H1 (cell line): ENCODE measurements around the gene RING1. TPM values are rescaled to one million over a fixed set of nuclear protein-coding genes. Genes with fewer than 3 reads are reported as not detected.

ENCODE experiments used
- CTCF ChIA-PET: fragments of 300-600 bp; sonication (Branson Sonifier 250); formaldehyde crosslinking; loops from one replicate; lab custom pipeline; 2021; ENCODE audit not compliant: partially characterized antibody; lab: Charles Lee
- POLR2A ChIA-PET: fragments of 300-600 bp; sonication (Branson Sonifier 250); formaldehyde crosslinking; loops from one replicate; lab custom pipeline; 2021; ENCODE audit warnings: inconsistent platforms; ENCODE audit not compliant: partially characterized antibody; lab: Charles Lee
- DNase-seq, 2 experiments: peaks; one replicate each; pipeline versions ENCODE4 v3.0.0 to v3.0.0-alpha.2; 2010 to 2022; ENCODE audit warnings: low spot score in 2 of 2, low read depth in 1 of 2, mixed read lengths in 1 of 2
- FAIRE-seq: peaks from 2 replicates; lab custom pipeline; 2011; peaks lifted over from hg19 to GRCh38; lab: Jason Lieb, UNC
- H2AFZ ChIP-seq: 2 replicates; pipeline ENCODE4 v1.8.1; 2012; ENCODE audit warnings: low read length, inconsistent platforms
- H2AK5ac ChIP-seq: 2 replicates; pipeline ENCODE4 v1.6.1; 2013; ENCODE audit warnings: low read depth, low read length
- H2BK120ac ChIP-seq: replicated peaks from 2 replicates; pipeline ENCODE3; 2013; ENCODE audit warnings: low read depth, low read length, inconsistent platforms
- H2BK12ac ChIP-seq: 2 replicates; pipeline ENCODE4 v1.6.1; 2013; ENCODE audit warnings: low read depth, low read length
- H2BK15ac ChIP-seq: 2 replicates; pipeline ENCODE4 v1.6.1; 2013; ENCODE audit warnings: low read length
- H2BK20ac ChIP-seq: 2 replicates; pipeline ENCODE4 v1.6.1; 2013; ENCODE audit warnings: low read length
- H2BK5ac ChIP-seq: 2 replicates; pipeline ENCODE4 v1.6.1; 2013; ENCODE audit warnings: low read depth, low read length
- H3K14ac ChIP-seq: 2 replicates; pipeline ENCODE4 v1.6.1; 2013; ENCODE audit warnings: inconsistent platforms; ENCODE audit not compliant: insufficient read length
- H3K18ac ChIP-seq: 2 replicates; pipeline ENCODE4 v1.6.1; 2013; ENCODE audit warnings: low read length; ENCODE audit errors: extremely low read depth
- H3K23ac ChIP-seq: 2 replicates; pipeline ENCODE4 v1.6.1; 2013; ENCODE audit warnings: inconsistent platforms; ENCODE audit not compliant: insufficient read length
- H3K23me2 ChIP-seq: 2 replicates; pipeline ENCODE4 v1.6.1; 2013; ENCODE audit warnings: low read depth, low read length
- H3K27ac ChIP-seq: 2 replicates; pipeline ENCODE4 v1.6.1; 2011; ENCODE audit warnings: low read depth, low read length, inconsistent platforms
- H3K27me3 ChIP-seq, 4 experiments: replicated peaks in 1 of 4; 1 replicate in 1 of 4; 2 replicates in 3 of 4; pipeline versions ENCODE4 v1.6.1 to v1.8.1; 2011 to 2013; ENCODE audit warnings: low read length in 3 of 4, mild to moderate bottlenecking in 3 of 4, inconsistent platforms in 2 of 4, mixed read lengths in 2 of 4, moderate library complexity in 1 of 4; ENCODE audit not compliant: control insufficient read depth in 3 of 4, insufficient read depth in 3 of 4; ENCODE audit errors: extremely low read depth in 1 of 4
- H3K36me3 ChIP-seq, 4 experiments: 2 replicates each; pipeline versions ENCODE4 v1.6.1 to v1.8.1; 2011 to 2013; ENCODE audit warnings: mild to moderate bottlenecking in 4 of 4, low read length in 3 of 4, moderate library complexity in 2 of 4, control low read depth in 1 of 4, inconsistent platforms in 1 of 4; ENCODE audit not compliant: insufficient read depth in 4 of 4, control insufficient read depth in 2 of 4
- H3K4ac ChIP-seq: replicated peaks from 2 replicates; pipeline ENCODE3; 2013; ENCODE audit warnings: low read length, low read depth, mixed read lengths, inconsistent platforms; ENCODE audit not compliant: insufficient read length
- H3K4me1 ChIP-seq, 4 experiments: replicated peaks in 1 of 4; 1 replicate in 1 of 4; 2 replicates in 3 of 4; pipeline versions ENCODE4 v1.6.1 to v1.8.1; 2011 to 2013; ENCODE audit warnings: low read length in 3 of 4, inconsistent platforms in 2 of 4, mixed read lengths in 1 of 4; ENCODE audit not compliant: insufficient read depth in 4 of 4, control insufficient read depth in 3 of 4
- H3K4me2 ChIP-seq, 2 experiments: 2 replicates each; pipeline versions ENCODE4 v1.6.1 to v1.8.1; 2011 to 2013; ENCODE audit warnings: low read depth in 2 of 2, low read length in 2 of 2, control low read depth in 1 of 2, inconsistent platforms in 1 of 2, mild to moderate bottlenecking in 1 of 2; ENCODE audit not compliant: insufficient read depth in 1 of 2
- H3K4me3 ChIP-seq, 4 experiments: fragments of 200-600, 300-600 bp in 1 of 4; sonication (generic), shearing (Covaris generic), sonication (Bioruptor Twin) in 1 of 4; 2 replicates each; pipeline versions ENCODE4 v1.5.1 to v1.8.1; 2011 to 2016; ENCODE audit warnings: low read length in 4 of 4, low read depth in 3 of 4, control low read depth in 2 of 4, inconsistent platforms in 2 of 4, mild to moderate bottlenecking in 2 of 4, mixed read lengths in 1 of 4, moderate library complexity in 1 of 4; ENCODE audit not compliant: insufficient read depth in 2 of 4; ENCODE audit errors: extremely low read depth in 1 of 4
- H3K56ac ChIP-seq: replicated peaks from 2 replicates; pipeline ENCODE3; 2013; ENCODE audit warnings: low read depth, mild to moderate bottlenecking, mixed read lengths, low read length, inconsistent platforms; ENCODE audit not compliant: insufficient read length
- H3K79me1 ChIP-seq: 2 replicates; pipeline ENCODE4 v1.6.1; 2013; ENCODE audit warnings: low read depth, low read length, control low read depth
- H3K79me2 ChIP-seq, 2 experiments: 2 replicates each; pipeline versions ENCODE4 v1.6.1 to v1.8.1; 2012 to 2013; ENCODE audit warnings: low read length in 2 of 2, mild to moderate bottlenecking in 2 of 2, inconsistent platforms in 1 of 2; ENCODE audit not compliant: insufficient read depth in 2 of 2, control insufficient read depth in 1 of 2
- H3K9ac ChIP-seq, 4 experiments: replicated peaks in 1 of 4; 1 replicate in 1 of 4; 2 replicates in 3 of 4; pipeline versions ENCODE4 v1.6.1 to v1.8.1; 2011 to 2013; ENCODE audit warnings: low read depth in 3 of 4, low read length in 3 of 4, control low read depth in 2 of 4, mild to moderate bottlenecking in 2 of 4, moderate library complexity in 2 of 4, inconsistent platforms in 1 of 4; ENCODE audit errors: extremely low read depth in 1 of 4
- H3K9me3 ChIP-seq, 2 experiments: 2 replicates each; pipeline versions ENCODE4 v1.6.1 to v1.8.1; 2012 to 2013; ENCODE audit warnings: mild to moderate bottlenecking in 2 of 2, moderate library complexity in 2 of 2, control low read depth in 1 of 2, inconsistent platforms in 1 of 2, low read depth in 1 of 2, low read length in 1 of 2, mixed read lengths in 1 of 2; ENCODE audit not compliant: insufficient read depth in 2 of 2
- H4K20me1 ChIP-seq, 2 experiments: replicated peaks in 1 of 2; 2 replicates each; pipeline versions ENCODE3 to v1.8.1; 2011 to 2013; ENCODE audit warnings: inconsistent platforms in 2 of 2, low read length in 2 of 2, mild to moderate bottlenecking in 1 of 2; ENCODE audit not compliant: insufficient read depth in 2 of 2, control insufficient read depth in 1 of 2
- H4K5ac ChIP-seq: 2 replicates; pipeline ENCODE4 v1.6.1; 2013; ENCODE audit warnings: low read length, low read depth, mixed read lengths, inconsistent platforms; ENCODE audit not compliant: insufficient read length
- H4K8ac ChIP-seq: 2 replicates; pipeline ENCODE4 v1.8.0; 2013; ENCODE audit warnings: mild to moderate bottlenecking, moderate library complexity, low read length, inconsistent platforms; ENCODE audit not compliant: insufficient read depth; ENCODE audit errors: extremely low read depth
- H4K91ac ChIP-seq: replicated peaks from 2 replicates; pipeline ENCODE3; 2013; ENCODE audit warnings: low read length, mixed read lengths, inconsistent platforms; ENCODE audit not compliant: insufficient read length
- JUN ChIP-seq: IDR thresholded peaks from 2 replicates; pipeline ENCODE4 v1.6.1; 2011; ENCODE audit warnings: low read depth, mild to moderate bottlenecking, improper control_type of control experiment, low read length
- POU5F1 ChIP-seq: IDR thresholded peaks from 2 replicates; pipeline ENCODE4 v1.6.1; 2011; ENCODE audit warnings: low read depth, mild to moderate bottlenecking, low read length, moderate library complexity
- RNF2 ChIP-seq: fragments of 200-900, 300-1000 bp; sonication (generic); IDR thresholded peaks from 2 replicates; pipeline ENCODE4 v1.7.1; 2016; ENCODE audit warnings: borderline replicate concordance, low read depth, mild to moderate bottlenecking, antibody characterized with exemption, low read length; ENCODE audit not compliant: poor library complexity, severe bottlenecking; ENCODE audit errors: missing control alignments
- WGBS, 2 experiments: shearing (Covaris generic) in 1 of 2; methylation state at CpG; one replicate each; pipeline versions ENCODE4 v1.1.6 to v1.1.7; 2013 to 2015; ENCODE audit warnings: low lambda C conversion rate in 2 of 2, mixed read lengths in 2 of 2, inconsistent platforms in 1 of 2, low coverage in 1 of 2, missing lambda C conversion rate in 1 of 2; ENCODE audit not compliant: insufficient replicate concordance in 2 of 2, insufficient coverage in 1 of 2, insufficient read length in 1 of 2; ENCODE audit errors: extremely low coverage in 1 of 2, missing lambda C conversion rate in 1 of 2; 5-methylcytosine and 5-hydroxymethylcytosine counted together
- polyA plus RNA-seq, 7 experiments: library from polyadenylated mRNA; depleted of rRNA in 3 of 7; stranded (reverse) in 5 of 7; unstranded in 2 of 7; fragments of >200 nt in 5 of 7; fragments of 200-250 nt in 2 of 7; gene quantifications; 1 replicate in 5 of 7; 2 replicates in 1 of 7; 4 replicates in 1 of 7; pipeline versions ENCODE4 v1.2.1 to v1.2.3, GENCODE V29; 2011 to 2013; ENCODE audit warnings: missing spikeins in 2 of 7, mixed read lengths in 2 of 7
- total RNA-seq: library from RNA; stranded (reverse); fragmentation: NEBNext Ultra II Directional; extraction: Animal tissue kit (Norgen Biotek cat#: 25700); gene quantifications from 2 replicates; pipeline ENCODE4 v1.2.1, GENCODE V29; 2021

RING1 gene
- total and polyA plus RNA-seq, 2 of the 8 experiments (the other 6 are each of a cell fraction or from before 2014, with no cell fraction given), result 16.4 to 26.0 TPM

DNA sequence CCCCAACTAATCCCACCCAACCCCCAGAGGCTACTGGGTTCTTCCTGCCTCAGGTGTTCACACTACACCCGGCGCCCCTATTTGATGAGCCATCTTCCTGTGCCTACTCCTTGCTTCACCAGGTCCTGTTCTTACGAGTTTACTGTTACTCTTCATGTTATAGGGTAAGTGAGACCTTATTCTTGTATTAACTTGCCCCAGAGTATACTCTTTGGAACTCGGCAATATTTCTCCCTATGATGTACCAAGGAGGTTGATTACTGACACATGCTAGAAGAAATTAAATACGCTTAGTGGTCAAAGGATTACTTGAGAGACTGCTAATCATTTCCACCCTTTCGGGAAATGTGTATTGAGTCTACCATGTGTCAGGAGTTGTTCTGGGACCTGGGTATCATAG lies 8.9 kb downstream of the RING1 start:
- Histone ChIP-seq H4K20me1 (peaks cover 0 to 6% of the 10 kb centered on the region in 2 experiments), H4K5ac (no peak overlapping the region), H3K23ac (no peak overlapping the region), H2BK15ac (no peak overlapping the region), H4K91ac (no peak overlapping the region), H2AK5ac (no peak overlapping the region), H2BK20ac (no peak overlapping the region), H3K27ac (no peak overlapping the region), H2BK5ac (no peak overlapping the region), H3K79me1 (no peaks in the 10 kb centered on the region), H3K4me1 (peaks cover 0 to 7% (median 2%) of the 10 kb centered on the region in 4 experiments; a peak in 5 of 7 replicates), H2AFZ (no peak overlapping the region), H3K27me3 (peaks cover 39 to 79% (median 71%) of the 10 kb centered on the region in 4 experiments), H3K14ac (no peak overlapping the region), H3K4ac (no peak overlapping the region), H3K23me2 (peaks cover 11% of the 10 kb centered on the region; the same call in 1 of the 2 replicates), H2BK120ac (no peak overlapping the region), H3K18ac (no peak overlapping the region), H3K56ac (no peak overlapping the region), H2BK12ac (no peak overlapping the region), H3K4me3 (no peak overlapping the region), H4K8ac (no peak overlapping the region), H3K79me2 (no peaks in the 10 kb centered on the region), H3K4me2 (no peak overlapping the region), H3K9ac (no peak overlapping the region), H3K9me3 (no peaks in the 10 kb centered on the region), H3K36me3 (peaks cover 0 to under 1% (median 0%) of the 10 kb centered on the region in 4 experiments; a peak in 1 of 8 replicates)
- ChIA-PET POLR2A (interaction anchor here (1.1 kb wide), 1 partner anchor 31 kb away, joined by 3 read pairs; no protein-coding TSS in a partner anchor), CTCF (interaction anchor here (0.8 to 1.8 kb wide), 7 partner anchors 11 to 29 kb away, joined by 3 to 4 read pairs (median 3); no protein-coding TSS in a partner anchor)
- FAIRE-seq (no peak), DNase-seq (no peak)
- no peak for TF ChIP-seq RNF2
- TF ChIP-seq POU5F1, result no peak
- TF ChIP-seq JUN, result no peak
- 76% methylated on average over 6 of the region's 6 CpGs; no CpG with 5 or more reads in 1 of the 2 experiments for WGBS, 2 experiments
